Upper lobe of left lung (tissue), 4 donors: ENCODE results near the gene EPS15.
"Not testable (repeated sequence)": the region's sequence is repeated elsewhere in the genome, so short reads cannot be mapped to it uniquely, and the experiment has no call there.

ENCODE experiments used
- CTCF ChIP-seq, 6 experiments: fragments of 450-650 bp in 4 of 6; fragments of 200-600 bp in 2 of 6; sonication (generic) in 2 of 6; IDR thresholded peaks; one replicate each; pipeline ENCODE4 v1.5.1; 2016 to 2019; ENCODE audit warnings: antibody characterized with exemption in 6 of 6
- EP300 ChIP-seq, 4 donors: sonication (generic); formaldehyde crosslinking; IDR thresholded peaks; one replicate each; pipeline ENCODE4 v1.5.1; 2017; ENCODE audit warnings: antibody characterized with exemption in 4 of 4, control low read depth in 2 of 4
- POLR2A ChIP-seq, 4 donors: fragments of 450-650 bp; IDR thresholded peaks; one replicate each; pipeline ENCODE4 v1.5.1; 2016 to 2017; ENCODE audit warnings: antibody characterized with exemption in 4 of 4, mild to moderate bottlenecking in 2 of 4
- POLR2AphosphoS5 ChIP-seq, 2 donors: sonication (generic); formaldehyde crosslinking; IDR thresholded peaks; one replicate each; pipeline ENCODE4 v1.5.1; 2017; ENCODE audit warnings: antibody characterized with exemption in 2 of 2

DNA sequence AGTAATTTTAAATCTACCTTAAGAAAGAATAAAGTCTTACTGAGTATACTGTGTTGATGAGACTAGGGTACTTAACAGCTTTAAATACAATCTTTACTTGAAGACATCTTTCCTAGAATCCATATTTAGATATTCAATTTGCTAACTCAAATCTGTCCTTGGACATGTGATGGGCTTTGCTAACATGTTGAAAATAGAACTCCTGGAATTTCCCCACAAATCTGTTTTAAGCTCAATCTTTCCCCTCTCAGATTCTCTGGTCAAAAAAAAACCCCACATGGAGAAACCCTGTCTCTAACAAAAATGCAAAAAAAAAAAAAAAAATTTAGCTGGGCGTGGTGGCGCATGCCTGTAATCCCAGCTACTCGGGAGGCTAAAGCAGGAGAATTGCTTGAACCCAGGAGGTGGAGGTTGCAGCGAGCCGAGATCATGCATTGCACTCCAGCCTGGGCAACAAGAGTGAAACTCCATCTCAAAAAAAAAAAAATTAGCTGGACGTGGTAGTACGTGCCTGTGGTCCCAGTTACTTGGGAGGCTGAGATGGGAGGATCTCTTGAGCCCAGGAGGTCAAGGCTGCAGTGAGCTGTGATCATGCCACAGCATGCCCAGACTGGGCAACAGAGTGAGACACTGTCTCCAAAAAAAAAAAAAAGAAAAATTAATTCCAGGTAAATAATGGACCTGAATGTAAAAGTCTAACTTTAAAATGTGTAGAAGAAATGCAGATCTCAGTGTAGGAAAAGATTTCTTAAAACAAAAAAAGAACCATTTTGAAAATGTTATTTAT lies 109.1 kb downstream of the EPS15 start:
- TF ChIP-seq CTCF, POLR2A, POLR2AphosphoS5, EP300 (IDR thresholded peaks at IDR 0.05): not testable (repeated sequence)
